Islet of Langerhans (tissue), 1 donor: Measurements from ENCODE around the gene IL18BP.

Source experiments
- FAIRE-seq: peaks from one replicate; lab custom pipeline; 2011; peaks lifted over from hg19 to GRCh38; lab: Jason Lieb, UNC

IL18BP gene

DNA sequence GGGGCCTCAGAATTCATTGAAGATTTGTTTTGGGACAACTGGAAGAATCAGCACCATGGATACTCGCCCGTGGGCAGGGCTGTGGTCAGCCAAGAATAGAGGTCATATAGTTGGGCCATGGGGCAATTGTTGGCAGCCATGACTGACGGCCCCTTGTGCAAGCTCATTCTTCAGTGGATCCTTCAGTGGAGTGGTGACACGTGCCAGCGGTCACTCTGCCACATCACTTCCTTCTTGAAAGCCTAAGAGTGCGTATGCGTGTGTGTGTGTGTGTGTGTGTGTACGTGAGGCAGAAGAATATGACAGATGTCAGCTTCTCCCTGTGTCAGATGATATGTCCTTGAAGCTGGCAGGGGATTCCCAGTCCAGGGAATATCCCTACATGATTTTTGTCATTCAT is 1.8 kb upstream of the IL18BP start:
- no peak for FAIRE-seq

DNA sequence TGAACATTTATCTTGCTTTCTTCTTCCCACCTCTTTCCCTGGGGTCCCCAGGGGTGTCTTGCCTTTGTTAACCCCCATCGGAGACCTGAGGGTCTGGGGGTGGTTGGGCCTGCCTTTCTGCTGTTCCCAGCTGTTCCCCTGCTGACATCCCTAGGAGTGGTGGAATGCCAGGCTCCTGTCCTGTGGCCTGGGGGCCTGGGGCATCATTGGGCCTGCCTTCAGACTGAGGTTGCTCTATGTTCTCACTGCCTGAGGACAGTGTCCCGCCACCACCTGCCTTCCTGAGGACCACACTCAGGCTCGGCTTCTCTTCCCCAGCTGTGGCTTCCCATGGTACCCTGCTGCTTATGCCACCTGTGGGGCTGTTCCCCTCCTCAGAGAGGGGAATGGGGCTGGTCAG is 1.1 kb upstream of the IL18BP start:
- FAIRE-seq = no peak

- no peak for FAIRE-seq
These were observed 648 bp upstream of the IL18BP start for GRCh38 chr11:71998061-71998460.

DNA sequence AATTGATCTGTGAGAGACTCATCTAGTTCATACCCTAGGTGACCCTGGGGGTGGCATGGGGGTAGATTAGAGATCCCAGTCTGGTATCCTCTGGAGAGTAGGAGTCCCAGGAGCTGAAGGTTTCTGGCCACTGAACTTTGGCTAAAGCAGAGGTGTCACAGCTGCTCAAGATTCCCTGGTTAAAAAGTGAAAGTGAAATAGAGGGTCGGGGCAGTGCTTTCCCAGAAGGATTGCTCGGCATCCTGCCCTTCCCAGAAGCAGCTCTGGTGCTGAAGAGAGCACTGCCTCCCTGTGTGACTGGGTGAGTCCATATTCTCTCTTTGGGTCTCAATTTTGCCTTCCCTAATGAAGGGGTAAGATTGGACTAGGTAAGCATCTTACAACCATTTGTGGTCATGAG is 653 bp downstream of the IL18BP start:
- no peak for FAIRE-seq

- FAIRE-seq = no peak
These were observed 1.1 kb downstream of the IL18BP start for GRCh38 chr11:71999798-72000197.

DNA sequence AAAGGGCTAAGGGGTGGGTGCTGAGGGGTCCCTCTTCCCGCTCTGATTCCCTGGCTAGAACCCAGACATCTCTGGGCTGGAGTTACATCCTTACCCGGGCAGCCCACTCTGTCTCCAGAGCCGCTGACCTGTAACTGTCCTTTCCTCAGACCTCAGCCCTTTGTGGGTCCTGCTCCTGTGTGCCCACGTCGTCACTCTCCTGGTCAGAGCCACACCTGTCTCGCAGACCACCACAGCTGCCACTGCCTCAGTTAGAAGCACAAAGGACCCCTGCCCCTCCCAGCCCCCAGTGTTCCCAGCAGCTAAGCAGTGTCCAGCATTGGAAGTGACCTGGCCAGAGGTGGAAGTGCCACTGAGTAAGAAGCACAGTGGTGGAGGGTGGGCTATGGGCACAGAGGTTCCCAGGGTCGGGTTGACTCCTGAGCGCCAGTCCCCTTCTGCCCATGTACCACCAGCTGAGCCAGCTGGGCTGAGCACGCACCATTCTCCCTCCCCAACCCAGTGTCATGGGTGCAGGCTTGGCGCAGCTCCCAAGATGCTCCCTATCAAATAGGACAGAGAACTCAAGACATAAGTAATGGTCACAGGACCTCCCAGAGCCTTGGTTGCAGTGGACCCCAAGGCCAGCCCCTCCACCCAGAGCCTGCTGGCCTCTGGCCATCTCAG is 1.6 kb downstream of the IL18BP start:
- no peak for FAIRE-seq

DNA sequence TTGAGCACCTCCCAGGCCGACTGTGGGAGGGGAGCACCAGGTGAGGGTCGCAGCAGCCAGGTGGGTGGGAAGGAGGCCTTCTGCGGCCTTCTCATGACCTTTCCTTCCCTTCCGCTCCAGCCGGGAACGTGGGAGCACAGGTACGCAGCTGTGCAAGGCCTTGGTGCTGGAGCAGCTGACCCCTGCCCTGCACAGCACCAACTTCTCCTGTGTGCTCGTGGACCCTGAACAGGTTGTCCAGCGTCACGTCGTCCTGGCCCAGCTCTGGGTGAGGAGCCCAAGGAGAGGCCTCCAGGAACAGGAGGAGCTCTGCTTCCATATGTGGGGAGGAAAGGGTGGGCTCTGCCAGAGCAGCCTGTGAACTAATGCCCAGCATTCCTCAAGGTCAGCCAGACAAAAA is 2.6 kb downstream of the IL18BP start:
- no peak for FAIRE-seq

DNA sequence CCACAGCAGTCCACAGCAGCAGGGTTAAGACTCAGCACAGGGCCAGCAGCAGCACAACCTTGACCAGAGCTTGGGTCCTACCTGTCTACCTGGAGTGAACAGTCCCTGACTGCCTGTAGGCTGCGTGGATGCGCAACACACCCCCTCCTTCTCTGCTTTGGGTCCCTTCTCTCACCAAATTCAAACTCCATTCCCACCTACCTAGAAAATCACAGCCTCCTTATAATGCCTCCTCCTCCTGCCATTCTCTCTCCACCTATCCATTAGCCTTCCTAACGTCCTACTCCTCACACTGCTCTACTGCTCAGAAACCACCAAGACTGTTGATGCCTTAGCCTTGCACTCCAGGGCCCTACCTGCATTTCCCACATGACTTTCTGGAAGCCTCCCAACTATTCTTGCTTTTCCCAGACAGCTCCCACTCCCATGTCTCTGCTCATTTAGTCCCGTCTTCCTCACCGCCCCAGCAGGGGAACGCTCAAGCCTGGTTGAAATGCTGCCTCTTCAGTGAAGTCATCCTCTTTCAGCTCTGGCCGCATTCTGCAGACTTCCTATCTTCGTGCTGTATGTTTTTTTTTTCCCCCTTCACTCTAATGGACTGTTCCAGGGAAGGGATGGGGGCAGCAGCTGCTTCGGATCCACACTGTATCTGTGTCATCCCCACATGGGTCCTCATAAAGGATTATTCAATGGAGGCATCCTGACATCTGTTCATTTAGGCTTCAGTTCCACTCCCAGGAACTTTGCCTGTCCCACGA is 3.3 kb downstream of the IL18BP start:
- FAIRE-seq = no peak

DNA sequence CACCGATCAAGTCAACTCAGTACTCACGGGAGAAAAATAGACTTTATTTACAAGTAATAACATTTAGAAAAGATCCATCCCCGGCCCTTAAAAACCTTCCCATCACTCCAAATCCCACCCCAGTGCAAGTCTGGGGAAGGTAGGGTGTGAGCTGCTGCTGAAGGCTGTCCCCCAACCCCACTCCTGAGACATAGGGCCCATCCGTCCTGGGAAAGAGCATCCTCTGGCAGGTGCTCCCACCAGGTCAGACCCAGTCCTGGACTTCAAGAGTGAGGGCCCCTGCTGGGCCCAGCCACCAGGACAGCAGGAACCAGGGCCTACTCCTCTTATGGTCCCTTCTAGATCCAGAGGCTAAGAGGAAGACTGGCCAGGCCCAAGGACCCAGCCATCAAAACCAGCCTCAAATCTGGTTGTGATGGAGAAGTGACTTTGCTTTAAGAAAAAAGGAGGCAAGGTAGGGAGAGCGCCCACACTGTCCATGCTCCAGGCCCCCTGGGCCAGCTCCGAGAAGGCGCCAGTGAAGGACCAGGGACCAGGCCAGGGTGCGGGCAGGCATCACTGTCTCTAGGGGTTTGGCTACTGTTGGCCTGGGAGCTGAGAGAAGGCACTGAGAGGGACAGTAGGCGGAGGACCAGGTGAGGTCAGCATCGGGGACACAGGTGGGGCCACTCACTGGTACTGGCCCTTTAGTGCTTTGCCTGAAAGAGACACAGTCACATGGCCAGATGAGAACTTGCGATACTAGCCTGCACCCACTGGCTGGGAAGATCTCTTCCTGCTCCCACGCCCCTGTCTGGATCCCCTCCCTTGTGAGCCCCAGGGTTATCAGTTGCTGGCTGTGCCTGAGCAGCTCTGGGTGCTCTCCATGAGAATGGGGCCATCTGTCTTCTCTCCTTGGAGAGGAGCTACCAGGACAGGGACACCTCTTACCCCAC is 4.4 kb downstream of the IL18BP start:
- FAIRE-seq = no peak

GRCh38 chr11:72003776-72004171 is 5.1 kb downstream of the IL18BP start:
- no peak for FAIRE-seq

GRCh38 chr11:72004515-72005346 is 6.0 kb downstream of the IL18BP start:
- FAIRE-seq = no peak

DNA sequence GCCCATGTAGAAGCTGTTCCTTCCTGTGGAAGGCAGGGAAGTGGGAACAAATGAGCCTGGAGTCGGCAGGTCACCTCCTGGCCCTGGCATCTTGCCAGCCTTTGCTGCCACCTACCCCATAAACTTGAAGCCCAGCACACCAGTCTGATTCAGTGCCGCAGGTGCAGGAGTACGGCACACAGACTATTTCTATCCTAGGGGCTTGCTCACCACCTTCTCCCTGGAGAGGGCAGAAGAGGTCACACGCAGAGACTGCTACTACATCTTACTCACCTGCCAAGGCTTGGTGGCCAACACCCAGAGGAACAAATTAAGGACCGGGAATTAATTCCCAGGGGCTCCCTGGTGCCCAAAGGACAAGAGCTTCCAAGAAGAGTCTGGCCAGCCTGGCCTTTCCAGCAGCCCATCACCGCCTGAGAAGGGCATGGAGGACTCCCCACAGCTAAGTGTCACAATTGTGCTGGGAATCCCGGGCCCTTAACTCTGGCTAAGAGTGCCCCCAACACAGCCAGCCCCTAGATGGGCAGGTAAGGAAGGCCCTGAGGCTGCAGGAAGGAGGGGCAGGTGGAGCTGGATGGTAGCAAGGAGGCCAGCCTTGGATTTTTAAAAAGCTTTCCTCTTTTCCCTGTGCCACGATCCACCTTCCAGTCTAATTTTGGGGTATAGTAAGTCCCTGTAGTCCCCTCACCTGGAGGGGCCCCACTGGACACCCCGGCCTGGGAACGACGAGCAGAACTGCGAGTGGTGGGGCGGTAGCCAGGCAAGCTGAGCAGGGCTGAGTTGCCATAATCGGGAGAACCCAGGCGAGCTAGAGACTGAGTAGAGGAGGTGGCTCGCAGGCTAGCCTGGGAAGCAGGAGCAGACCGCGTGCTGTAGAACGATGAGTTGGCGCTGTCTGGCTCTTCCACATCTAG is 6.9 kb downstream of the IL18BP start:
- FAIRE-seq = no peak

DNA sequence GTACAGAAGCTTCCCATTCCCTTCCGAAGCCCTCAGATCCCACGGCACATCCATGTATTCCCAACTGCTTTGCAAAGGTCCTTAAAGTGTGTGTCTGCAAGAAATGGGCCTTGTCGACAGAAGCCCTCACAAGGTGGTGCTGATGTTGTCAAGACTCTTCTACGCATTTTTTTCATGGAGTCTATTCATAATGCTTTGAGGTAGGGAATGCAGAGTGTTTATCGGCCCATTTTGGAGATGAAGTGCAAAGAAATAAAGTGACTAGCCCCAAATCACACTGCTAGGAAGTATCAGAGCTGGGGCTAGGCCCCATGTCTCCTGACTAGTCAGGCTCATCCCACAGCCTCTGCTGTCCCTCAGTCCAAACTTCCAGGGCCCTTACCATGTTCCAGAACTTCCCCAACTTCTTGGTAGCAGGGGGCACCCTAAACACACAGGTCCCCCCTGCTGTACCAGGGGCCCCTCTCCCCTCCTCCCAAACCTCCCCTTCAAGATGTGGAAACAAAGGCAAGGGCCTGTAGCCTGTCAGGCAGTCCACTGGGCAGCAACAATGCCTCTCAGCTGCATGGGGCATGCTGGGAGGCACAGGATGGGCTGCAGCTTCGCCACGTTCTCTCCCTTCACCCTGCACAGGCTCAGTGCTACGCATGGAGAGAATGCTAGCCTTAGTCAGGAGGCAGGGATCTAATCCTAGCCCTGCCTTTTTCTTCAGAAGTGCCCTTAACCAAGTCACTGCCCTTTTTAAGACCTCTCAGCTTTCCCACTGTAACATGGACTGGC is 7.8 kb downstream of the IL18BP start:
- no peak for FAIRE-seq

GRCh38 chr11:72007089-72007476 is 8.4 kb downstream of the IL18BP start:
- no peak for FAIRE-seq

DNA sequence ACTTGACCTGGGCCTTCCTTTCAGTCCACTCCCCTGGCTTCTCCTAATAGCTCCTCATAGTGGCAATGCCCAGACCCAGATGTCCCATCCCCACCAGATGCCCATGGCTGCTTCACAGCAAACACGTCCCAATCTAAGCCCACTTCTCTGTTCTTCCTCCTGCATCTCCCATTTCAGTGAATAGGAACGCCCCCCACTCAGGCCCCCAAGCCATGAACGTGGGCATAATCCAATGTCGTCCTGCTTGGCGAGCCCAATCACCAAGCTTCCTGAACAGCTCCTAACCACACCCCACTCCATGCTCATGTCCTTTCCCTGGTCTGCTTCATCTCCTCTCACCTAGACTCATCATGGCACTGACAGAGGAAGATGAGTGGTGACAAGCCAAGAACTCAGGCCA is 8.9 kb downstream of the IL18BP start:
- FAIRE-seq = no peak

- FAIRE-seq = no peak
These were observed 10.0 kb downstream of the IL18BP start for GRCh38 chr11:72008728-72009127.

DNA sequence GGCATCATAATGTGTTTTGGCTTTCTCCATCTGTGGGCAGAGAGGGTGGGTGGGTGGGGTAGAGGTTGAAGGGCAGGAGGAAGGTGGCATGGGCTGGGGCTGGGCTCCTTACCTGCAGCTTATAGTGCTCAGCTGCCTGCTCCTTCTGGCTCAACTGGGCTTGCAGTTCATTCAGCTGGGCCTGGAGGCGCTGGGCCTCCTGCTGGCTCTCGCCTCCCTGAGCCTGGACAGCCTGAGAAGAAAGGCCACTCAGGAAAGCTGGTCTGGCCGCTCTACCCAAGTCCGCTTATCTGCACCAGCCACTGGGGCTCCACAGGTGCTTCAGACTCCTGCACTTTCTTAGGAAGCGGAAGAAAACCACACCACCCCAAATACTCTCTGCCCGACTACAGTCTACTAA is 10.4 kb downstream of the IL18BP start:
- FAIRE-seq = no peak

DNA sequence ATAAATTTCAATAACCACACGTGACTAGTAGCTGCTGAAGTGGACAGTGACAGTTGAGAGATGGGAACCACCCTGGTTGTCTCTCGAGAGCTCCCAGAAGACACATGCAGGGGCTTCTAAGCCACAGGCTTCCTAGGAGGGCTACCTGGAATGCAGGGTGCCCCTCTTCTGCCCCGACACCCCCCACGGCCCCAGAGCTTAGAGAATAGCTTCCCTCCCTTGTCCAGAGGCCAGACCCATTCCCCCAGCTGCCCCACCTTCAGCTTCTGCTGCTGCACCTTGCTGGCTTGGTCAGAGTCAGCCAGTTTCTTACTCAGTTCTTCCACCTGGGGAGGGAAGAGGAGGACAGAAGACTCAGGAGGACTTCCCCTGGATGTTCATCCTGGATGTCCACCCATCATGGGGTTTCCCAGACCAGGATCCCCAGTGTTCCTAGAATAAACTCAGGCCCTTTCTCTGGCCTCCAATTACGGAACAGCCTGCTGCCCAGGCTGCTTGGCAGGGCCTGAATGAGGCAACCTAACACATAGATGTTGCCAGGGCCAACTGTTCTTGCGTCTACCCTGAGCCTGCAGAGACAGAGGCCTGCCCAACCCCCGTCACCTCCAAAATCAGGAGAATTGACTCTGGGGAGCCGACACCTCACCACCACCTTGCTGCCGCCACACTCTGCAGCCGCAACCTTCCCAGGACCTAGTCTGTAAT is 12.0 kb downstream of the IL18BP start:
- no peak for FAIRE-seq

- no peak for FAIRE-seq
These were observed 13.5 kb downstream of the IL18BP start for GRCh38 chr11:72012091-72012630.
